ENCODE data around the gene IMMT.

Gene IMMT

DNA sequence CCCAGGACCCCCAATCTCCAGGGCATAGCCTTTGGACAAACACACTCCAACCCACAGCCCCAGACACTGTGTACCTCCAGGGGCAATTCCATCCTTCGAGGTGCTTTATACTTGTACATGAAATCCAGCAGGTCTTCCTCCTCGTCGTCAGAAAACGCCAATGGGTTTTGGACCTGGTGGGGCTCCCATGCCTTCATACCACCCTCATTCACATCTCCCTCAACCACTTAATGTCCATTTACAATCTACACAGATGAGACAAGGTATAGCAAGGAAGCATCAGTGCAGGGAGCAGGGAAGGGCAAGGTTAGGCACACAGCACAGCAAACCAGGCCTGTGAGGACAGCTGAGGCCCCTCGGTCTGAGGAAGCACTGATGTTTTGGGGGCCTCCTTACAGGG lies 24.6 kb upstream of the IMMT start:
- H3K27ac ChIP-seq, result no peak overlapping the region
- in situ Hi-C loops (cut with HindIII; ENCODE audit: low pct_ligation_motif_present, low sequenced_read_pairs), result no loop called here
- H3K27me3 ChIP-seq (replicated peaks), result no peaks in the 10 kb centered on the region
- DNase-seq, result no peak
- TF ChIP-seq, protein P1, sequence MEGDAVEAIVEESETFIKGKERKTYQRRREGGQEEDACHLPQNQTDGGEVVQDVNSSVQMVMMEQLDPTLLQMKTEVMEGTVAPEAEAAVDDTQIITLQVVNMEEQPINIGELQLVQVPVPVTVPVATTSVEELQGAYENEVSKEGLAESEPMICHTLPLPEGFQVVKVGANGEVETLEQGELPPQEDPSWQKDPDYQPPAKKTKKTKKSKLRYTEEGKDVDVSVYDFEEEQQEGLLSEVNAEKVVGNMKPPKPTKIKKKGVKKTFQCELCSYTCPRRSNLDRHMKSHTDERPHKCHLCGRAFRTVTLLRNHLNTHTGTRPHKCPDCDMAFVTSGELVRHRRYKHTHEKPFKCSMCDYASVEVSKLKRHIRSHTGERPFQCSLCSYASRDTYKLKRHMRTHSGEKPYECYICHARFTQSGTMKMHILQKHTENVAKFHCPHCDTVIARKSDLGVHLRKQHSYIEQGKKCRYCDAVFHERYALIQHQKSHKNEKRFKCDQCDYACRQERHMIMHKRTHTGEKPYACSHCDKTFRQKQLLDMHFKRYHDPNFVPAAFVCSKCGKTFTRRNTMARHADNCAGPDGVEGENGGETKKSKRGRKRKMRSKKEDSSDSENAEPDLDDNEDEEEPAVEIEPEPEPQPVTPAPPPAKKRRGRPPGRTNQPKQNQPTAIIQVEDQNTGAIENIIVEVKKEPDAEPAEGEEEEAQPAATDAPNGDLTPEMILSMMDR (IDR thresholded peaks at IDR 0.05; ENCODE audit: low read depth, low read length, missing control alignments), result no peak
- H3K4me3 ChIP-seq (ENCODE audit: low read depth, low read length), result no peak overlapping the region
- H3K36me3 ChIP-seq (replicated peaks), result no peaks in the 10 kb centered on the region

DNA sequence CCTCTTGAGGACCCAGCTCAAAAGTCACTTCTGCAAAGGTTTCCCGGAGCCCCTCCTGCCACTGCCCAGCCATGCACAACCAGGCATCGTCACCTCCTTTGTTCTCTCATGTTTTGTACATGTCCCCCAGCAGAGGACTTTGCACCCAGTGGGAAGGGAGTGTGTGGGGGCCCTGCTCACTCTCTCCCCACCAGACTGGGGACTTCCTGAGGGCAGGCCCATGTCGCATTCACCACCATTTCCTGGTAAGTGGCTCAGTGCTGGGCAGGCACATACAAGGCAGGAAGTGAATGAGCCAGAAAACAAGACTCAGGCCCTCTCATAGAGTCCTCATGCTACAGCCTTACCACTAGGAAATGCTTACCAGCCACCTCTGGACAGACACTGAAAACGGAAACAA lies 22.9 kb upstream of the IMMT start:
- TF ChIP-seq, protein P1 (IDR thresholded peaks at IDR 0.05; ENCODE audit: low read depth, low read length, missing control alignments), result no peak
- H3K27ac ChIP-seq, result no peak overlapping the region
- no peaks in the 10 kb centered on the region for H3K27me3 ChIP-seq (replicated peaks)
- no peak for DNase-seq
- no peaks in the 10 kb centered on the region for H3K36me3 ChIP-seq (replicated peaks)
- in situ Hi-C loops (cut with HindIII; ENCODE audit: low pct_ligation_motif_present, low sequenced_read_pairs), result no loop called here
- H3K4me3 ChIP-seq (ENCODE audit: low read depth, low read length), result no peak overlapping the region

DNA sequence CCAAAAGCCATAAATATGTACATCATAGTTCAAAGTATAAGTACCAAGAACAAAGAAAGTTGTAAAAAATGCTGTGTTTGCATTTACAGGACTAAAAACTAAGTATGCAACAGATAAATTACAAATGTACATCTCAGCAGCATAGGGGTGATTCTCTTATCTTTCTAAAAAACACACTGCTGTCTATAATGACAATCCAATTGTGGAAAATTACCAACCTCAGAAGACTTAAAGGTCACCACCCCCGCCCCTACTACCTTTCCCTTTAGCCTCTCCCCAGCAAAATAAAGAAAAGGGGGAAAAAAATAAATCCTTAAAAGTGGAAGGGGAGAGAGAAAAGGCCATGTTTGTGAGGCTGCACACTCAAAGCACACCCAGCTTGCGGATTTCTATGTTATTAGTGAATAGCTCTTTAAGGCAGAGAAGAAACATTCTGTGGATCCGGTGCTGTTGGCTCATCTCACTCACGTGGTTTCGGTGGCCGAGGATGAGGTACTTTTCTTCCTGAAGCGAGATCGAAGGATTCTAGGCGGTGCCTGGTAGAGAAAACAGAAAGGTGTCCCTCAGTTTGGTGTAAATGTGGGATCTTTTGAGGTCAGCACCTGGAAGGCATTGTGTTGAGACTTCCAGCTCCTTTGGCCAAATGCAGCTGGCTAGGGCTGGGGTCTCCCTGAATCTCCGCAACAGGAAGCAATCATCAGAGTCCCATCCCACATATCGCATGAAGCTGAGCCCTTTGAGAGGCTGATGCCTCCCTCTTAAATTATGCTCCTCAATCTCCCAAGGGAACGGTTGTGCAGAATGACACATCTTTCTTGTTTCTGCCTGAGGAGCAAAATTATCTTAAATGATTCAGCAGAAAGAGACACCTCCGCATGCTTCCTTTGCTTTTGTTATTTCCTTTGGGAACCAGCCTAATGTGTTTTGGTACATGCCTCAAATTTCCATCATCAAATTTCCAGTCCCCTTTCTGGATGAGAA lies 21.6 kb upstream of the IMMT start:
- Histone ChIP-seq H3K36me3 (replicated peaks) (peaks cover 4% of the 10 kb centered on the region), H3K4me3 (ENCODE audit: low read depth, low read length) (no peak overlapping the region), H3K27me3 (replicated peaks) (no peaks in the 10 kb centered on the region), H3K27ac (no peak overlapping the region)
- TF ChIP-seq, protein P1 (IDR thresholded peaks at IDR 0.05; ENCODE audit: low read depth, low read length, missing control alignments), result no peak
- peak; percentile 51 for DNase-seq
- in situ Hi-C loops (cut with HindIII; ENCODE audit: low pct_ligation_motif_present, low sequenced_read_pairs), result no loop called here

DNA sequence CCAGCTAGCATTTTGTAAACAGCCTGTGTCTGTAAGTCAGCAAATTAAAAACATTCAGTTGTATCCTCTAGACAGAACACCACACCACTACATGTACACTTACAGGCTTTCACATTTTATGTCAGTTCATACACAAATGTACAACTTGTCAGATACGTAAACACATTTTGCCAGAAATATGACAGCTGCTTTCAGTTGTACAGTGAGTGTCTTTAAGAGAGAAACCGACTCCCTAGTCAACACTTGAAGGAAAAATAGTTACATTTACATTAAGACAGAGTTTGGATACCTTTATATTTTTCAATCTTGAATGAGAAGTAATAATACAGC lies 19.2 kb upstream of the IMMT start:
- Histone ChIP-seq H3K27ac (no peak overlapping the region), H3K27me3 (replicated peaks) (no peaks in the 10 kb centered on the region), H3K4me3 (ENCODE audit: low read depth, low read length) (no peak overlapping the region), H3K36me3 (replicated peaks) (peaks cover 15% of the 10 kb centered on the region)
- in situ Hi-C loops (cut with HindIII; ENCODE audit: low pct_ligation_motif_present, low sequenced_read_pairs), result no loop called here
- DNase-seq, result no peak
- TF ChIP-seq, protein P1 (IDR thresholded peaks at IDR 0.05; ENCODE audit: low read depth, low read length, missing control alignments), result no peak

DNA sequence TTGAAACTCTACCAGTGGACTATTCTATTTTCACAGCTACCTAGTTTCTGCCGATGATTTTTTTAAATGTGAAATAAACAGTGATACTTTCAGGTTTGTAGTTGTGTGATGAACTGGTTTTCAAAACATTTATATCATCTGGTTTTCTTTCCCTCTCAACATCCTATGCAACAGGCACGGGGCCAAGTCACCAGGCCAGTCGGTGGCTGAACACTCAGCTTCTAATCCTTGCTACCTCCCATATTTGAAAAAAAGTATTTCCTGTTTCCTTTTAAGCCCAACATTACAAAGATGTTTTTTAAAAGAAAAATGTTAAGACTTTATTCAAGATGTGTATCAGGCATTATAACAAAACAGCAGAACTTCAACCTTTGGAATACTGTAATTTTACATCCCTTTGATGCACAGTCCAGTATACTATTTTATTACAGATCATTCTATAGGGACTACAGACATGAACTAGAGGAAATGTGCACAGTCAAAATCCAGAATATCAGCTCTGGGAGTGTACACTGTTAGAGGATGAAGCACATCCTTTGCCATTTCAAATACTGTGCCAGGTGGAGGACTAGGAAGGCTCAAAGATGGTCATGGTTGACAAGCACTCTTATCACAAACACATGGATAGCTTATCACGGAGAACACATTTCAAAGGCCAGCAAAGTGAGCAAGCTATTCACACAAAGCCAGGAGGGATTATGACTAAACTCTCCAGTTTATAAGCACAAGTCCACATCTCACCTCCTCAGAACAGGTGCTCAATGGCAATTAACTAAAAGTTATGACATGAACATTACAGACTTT lies 18.6 kb upstream of the IMMT start:
- Histone ChIP-seq H3K27ac (no peak overlapping the region), H3K36me3 (replicated peaks) (peaks cover 18% of the 10 kb centered on the region), H3K4me3 (ENCODE audit: low read depth, low read length) (no peak overlapping the region), H3K27me3 (replicated peaks) (no peaks in the 10 kb centered on the region)
- TF ChIP-seq, protein P1 (IDR thresholded peaks at IDR 0.05; ENCODE audit: low read depth, low read length, missing control alignments), result no peak
- in situ Hi-C loops (cut with HindIII; ENCODE audit: low pct_ligation_motif_present, low sequenced_read_pairs), result no loop called here
- DNase-seq, result no peak
